ENCODE measurements around the gene NBPF3. TPM values are rescaled to one million over a fixed set of nuclear protein-coding genes. Genes with fewer than 3 reads are reported as not detected.

Gene NBPF3
- total and polyA plus RNA-seq, 2 donors (not counting 3 experiments of a cell fraction or from before 2014, with no cell fraction given) = 3.3 to 6.5 TPM

DNA sequence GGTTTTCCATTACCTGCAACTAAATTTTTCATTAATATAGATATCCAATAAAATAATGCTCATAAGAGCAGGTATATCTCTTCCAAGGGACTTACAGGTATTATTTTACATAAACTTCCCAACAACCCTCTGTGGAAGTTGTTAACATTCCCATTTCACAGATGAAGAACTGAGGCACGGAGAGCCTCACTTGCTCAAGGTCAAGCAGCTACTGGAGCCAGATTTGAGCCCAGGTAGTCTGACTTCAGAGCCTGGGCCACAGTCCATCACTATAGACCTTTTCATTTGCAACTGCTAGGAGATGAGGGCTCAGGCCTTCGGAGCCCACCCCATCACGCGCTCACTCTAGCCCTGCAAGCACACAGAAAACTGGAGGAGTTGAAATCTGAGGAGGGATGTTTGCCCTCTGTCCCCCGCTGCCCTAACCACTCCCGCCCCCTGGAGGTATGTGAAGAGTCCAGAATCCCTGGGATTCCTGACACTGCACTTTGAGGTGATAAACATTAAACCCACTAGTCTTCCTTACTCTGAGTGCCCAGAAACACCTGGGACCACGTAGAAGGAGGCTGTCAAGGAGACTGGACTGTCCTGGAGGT lies 57.6 kb downstream of the NBPF3 start:
- no peaks in the 10 kb centered on the region for H3K79me2 ChIP-seq (ENCODE audit: control insufficient read depth, insufficient read depth, low read length)
- no TSS peak for BruUV-seq (replicated peaks)
- no peaks in the 10 kb centered on the region for H3K36me3 ChIP-seq (ENCODE audit: control insufficient read depth in 2 of 2, extremely low read depth in 1 of 2, insufficient read depth in 2 of 2, low read length in 2 of 2)
- no peaks in the 10 kb centered on the region for H3K9me3 ChIP-seq (replicated peaks; ENCODE audit: control insufficient read depth, insufficient read depth, low read length)
- H3K9ac ChIP-seq (replicated peaks; ENCODE audit: extremely low read depth, insufficient read depth, low read length) = no peak overlapping the region
- no peaks in the 10 kb centered on the region for H3K4me1 ChIP-seq (ENCODE audit: control insufficient read depth, extremely low read depth, insufficient read depth, low read length)
- no peak for DNase-seq (ENCODE audit: low read depth, low spot score)
- intact Hi-C loops (cut with micrococcal nuclease) (no loop called here), dilution Hi-C loops (cut with MboI; ENCODE audit: extremely low pct_ligation_motif_present, low sequenced_read_pairs) (no loop called here)
- H2AFZ ChIP-seq (ENCODE audit: low read depth, low read length) = no peak overlapping the region
- no peak overlapping the region for H3K4me2 ChIP-seq (ENCODE audit: insufficient read depth, low read length)
- H3K27ac ChIP-seq (ENCODE audit: insufficient read depth, low read depth, low read length) = no peak overlapping the region
- ChIA-PET POLR2A (no interaction called here), CTCF (interaction anchor here (0.6 kb wide), 1 partner anchor 127 kb away, joined by 3 read pairs; no protein-coding TSS in a partner anchor)
- no peaks in the 10 kb centered on the region for H3K9me1 ChIP-seq (replicated peaks; ENCODE audit: control insufficient read depth, extremely low read depth, insufficient read depth, low read length)
- no peak overlapping the region for H3K4me3 ChIP-seq (replicated peaks in 1 of 3; ENCODE audit: insufficient read depth in 1 of 3, low read depth in 1 of 3, low read length in 3 of 3)
- H3K27me3 ChIP-seq (ENCODE audit: control insufficient read depth in 2 of 2, insufficient read depth in 2 of 2, low read length in 2 of 2) = peaks cover 5 to 13% of the 10 kb centered on the region in 2 experiments
- no peaks in the 10 kb centered on the region for H4K20me1 ChIP-seq (replicated peaks; ENCODE audit: control insufficient read depth, extremely low read depth, insufficient read depth, low read length)
- FAIRE-seq = no peak
- TF ChIP-seq POLR2A (IDR thresholded peaks at IDR 0.05; ENCODE audit: low read depth, low read length) (no peak), FOS (IDR thresholded peaks at IDR 0.05; ENCODE audit: borderline replicate concordance, insufficient read depth, low read length) (no peak), MYC (IDR thresholded peaks at IDR 0.05; ENCODE audit: low read depth, low read length) (no peak), JUN (IDR thresholded peaks at IDR 0.05; ENCODE audit: borderline replicate concordance, insufficient read depth, insufficient read length, low read depth) (no peak), GATA2 (IDR thresholded peaks at IDR 0.05; ENCODE audit: insufficient read depth, insufficient read length, low read depth, low read length) (no peak), EZH2 (IDR thresholded peaks at IDR 0.05; ENCODE audit: borderline replicate concordance, low read depth, low read length, severe bottlenecking) (no peak), CTCF (IDR thresholded peaks at IDR 0.05; ENCODE audit: extremely low read depth in 1 of 2, insufficient read depth in 1 of 2, low read depth in 1 of 2, low read length in 2 of 2) (no peak), POLR2AphosphoS5 (IDR thresholded peaks at IDR 0.05; ENCODE audit: insufficient read depth, low read depth, low read length) (no peak)
- TF ChIP-seq, protein P1, sequence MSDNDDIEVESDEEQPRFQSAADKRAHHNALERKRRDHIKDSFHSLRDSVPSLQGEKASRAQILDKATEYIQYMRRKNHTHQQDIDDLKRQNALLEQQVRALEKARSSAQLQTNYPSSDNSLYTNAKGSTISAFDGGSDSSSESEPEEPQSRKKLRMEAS (IDR thresholded peaks at IDR 0.05; ENCODE audit: insufficient read depth, insufficient read length) = no peak
